Skeletal muscle cell (primary cell): Measurements from ENCODE around the gene CCDC51.

Experiments used
- DNase-seq: peaks from one replicate; pipeline ENCODE4 v3.0.0-alpha.2; 2010; ENCODE audit warnings: low read depth
- H3K4me3 ChIP-seq: 2 replicates; pipeline ENCODE4 v1.5.1; 2011; ENCODE audit warnings: low read depth, mild to moderate bottlenecking, control low read depth, low read length, moderate library complexity

CCDC51 gene

DNA sequence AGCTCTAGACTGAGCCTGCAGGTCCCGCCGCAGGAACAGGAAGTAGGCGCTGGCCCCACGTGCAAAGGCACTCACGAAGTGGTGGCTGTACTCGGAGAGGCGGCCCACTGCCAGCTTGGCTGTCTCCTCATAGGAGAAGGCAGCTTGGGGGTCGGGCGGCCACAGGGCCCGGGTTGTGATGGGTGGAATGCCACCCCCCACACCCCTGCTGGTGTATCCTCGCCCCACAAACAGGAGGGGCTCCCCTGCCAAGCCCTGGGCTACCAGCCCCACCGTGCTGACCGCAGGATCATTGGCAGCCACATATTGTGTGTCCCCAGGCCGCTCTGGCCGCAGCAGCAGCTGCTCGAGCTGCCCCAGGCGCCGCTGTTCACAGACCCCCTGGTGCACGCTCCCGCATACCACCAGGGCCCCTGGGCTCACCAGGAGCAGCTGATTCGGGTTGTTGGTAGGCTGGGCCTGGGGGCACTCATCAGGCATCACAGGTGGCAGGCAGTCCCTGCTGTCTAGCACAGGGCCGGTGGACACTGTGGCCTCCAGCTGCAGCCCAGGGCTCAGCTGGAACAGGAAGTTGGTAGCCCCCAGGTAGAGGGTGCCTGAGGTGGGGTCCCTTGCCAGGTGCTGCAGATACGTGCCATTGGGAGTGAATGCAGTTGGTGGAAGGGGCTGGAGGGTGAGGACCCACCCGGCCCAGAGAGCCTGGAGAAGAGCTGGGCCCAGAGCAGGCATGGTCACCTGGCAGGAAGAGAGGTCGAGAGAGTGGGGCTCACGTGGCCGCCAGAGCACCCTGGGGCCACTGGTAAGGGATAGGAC is 15.8 kb downstream of the CCDC51 start:
- DNase-seq = no peak
- no peak overlapping the region for H3K4me3 ChIP-seq

DNA sequence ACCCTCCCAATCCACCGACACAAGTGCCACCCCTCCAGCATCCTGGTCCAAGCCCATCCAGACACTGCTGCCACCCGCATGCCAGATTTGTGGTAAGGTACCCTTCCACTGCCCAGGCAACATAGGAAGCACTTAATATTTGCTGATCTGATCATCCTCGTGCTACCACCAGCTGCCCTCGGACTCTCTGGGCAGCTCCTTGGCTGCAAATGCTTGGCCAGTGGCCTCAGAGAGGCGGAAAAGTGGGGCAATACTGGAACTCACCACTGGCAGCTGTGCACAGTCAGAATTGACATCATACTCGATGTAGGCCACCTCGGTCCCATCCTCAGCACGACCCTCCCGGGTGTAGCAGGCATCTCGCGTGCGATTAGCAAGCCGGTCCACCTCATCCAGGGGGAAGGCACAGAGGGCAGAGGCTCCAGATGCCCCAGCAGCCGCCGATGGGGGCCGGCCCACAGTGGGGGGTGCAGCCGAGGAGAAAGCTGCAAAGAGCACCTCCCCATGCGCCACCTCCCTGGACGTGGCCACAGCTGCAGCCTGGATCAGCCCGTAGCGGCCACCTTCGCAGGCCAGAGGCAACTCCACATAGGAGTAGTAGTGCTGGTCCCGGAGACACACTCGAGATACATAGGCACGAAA is 16.6 kb downstream of the CCDC51 start:
- DNase-seq = no peak
- no peak overlapping the region for H3K4me3 ChIP-seq

DNA sequence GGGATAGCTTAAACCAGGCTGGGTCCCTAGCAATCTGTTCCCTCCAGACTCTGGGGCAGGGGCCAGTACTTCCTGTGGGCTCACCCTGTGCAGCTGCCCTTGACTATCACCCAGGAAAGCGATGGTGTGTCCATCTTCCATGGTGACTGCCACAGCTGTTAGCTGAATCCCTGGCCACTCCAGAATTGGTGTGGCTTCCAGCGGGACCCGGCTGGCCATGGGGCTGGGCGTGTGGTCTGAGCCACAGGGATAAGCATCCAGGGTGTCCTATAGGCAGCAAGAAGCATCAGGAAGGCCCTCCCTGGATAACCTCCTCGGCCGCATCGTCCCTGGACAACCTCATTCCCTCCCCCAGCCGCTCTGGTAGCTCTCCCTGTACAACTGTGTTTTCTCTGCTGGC is 17.2 kb downstream of the CCDC51 start:
- no peak for DNase-seq
- H3K4me3 ChIP-seq = no peak overlapping the region

DNA sequence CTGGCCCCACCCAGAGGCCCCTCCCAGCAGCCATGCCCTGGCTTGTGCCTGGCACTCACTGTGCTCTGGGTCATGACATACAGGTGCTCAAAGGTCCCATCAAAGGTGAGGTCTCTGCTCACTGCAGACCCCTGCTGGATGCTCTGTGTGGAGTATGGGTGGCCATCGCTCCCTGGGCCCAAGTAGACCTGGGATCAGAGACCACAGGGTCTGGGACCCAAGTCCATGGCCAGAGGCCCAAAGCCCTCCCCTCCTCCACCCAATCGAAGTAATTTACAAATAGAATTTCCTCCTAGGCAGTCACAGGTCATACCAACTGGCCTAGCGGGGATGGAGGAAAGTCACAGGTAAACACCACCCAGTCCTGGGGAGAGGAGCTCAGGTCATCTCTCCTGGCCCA is 17.6 kb downstream of the CCDC51 start:
- H3K4me3 ChIP-seq = no peak overlapping the region
- DNase-seq = no peak

DNA sequence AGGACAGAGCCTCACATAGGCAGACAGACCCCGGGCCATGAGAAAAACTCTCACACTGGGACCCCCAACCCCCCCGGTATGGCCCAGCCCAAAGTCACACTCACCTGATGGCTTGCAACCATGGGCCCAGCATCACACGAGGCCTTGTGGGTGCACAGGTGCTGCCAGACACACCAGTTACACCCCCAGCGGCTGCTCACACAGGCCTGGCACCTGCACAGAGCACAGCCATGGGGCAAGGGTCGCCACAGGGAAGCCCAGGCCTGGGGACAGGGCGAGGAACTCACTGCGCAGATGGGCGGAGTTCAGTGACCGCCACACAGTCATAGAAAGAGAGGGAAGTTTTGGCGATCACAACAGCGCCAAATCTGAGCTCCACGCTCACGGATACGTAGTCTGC is 19.4 kb downstream of the CCDC51 start:
- DNase-seq = no peak
- H3K4me3 ChIP-seq = no peak overlapping the region

DNA sequence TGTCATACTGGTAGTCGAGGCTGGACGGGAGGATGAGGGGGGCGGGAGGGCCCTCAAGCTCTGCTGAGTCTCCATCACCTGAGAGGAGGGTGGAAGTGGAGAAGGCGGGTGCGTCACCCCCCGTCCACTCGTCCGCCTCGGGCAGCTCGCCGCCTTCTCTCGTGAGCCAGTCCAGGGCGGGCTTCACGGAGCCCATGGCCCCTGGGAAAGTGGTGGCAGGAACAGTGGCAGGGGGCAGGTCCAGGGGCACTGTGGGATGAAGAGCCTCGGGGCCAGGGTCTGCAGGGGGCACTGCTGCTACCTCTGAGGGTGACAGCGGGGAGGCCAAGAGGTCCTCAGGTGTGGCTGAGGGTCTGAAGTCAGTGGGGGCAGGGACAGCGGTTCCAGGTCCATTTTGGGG is 20.3 kb downstream of the CCDC51 start:
- no peak overlapping the region for H3K4me3 ChIP-seq
- DNase-seq = no peak

DNA sequence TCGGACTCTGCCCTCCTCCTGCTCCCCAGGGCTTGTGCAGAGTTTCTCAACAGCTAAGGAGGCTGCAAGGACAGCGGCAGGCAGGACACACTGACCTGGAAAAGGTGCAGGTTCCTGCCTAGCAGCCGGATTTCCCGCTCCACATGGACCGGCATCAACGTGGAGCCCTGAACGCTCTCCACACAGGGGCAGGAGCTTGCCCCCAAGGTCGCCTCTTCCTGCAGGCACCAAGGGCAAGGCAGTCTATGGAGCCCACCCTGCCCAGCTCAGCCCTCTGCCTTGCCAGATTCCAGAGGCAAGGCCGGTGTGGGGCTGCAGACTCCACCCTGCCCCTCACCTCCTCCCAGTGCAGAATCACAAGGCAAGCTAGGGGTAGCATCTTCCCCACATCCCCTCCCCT is 20.8 kb downstream of the CCDC51 start:
- no peak overlapping the region for H3K4me3 ChIP-seq
- DNase-seq = no peak

DNA sequence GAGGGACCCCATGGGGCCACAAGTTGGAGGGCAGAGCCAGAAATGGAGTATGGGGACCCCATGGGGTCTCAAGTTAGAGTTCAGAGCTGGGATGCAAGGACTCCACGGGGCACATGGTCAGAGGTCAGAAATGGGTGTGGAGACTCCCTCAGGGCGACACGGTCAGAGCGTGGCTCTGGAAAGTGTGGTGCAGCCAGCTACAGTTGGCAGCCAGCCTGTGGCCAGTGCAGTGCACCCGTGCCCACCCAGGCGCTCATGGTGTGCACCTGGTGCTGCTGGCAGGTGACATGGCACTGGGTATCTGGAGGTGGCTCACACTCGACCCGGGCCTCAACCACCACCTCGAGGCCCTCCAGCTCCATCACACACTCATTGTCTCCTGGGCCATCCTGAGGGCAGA is 21.3 kb downstream of the CCDC51 start:
- DNase-seq = no peak
- no peak overlapping the region for H3K4me3 ChIP-seq

DNA sequence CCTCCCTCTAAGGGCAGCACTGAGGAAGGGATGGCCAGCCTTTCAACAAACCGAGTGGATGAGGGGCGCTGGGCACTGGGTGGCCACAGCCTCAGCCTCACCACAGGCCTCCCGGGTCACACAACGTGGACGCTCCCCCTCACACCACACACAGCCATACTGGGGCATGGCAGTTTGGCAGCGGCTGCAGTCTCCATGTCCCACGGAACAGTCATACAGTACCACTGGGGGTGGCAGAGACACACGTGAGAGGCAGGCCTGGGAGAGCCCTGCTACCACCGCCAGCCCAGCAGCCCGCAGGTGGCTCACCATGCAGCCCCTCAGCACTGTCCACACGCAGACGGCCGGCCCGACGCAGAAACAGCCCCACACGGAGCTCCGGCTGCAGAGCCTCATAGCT is 21.8 kb downstream of the CCDC51 start:
- no peak overlapping the region for H3K4me3 ChIP-seq
- no peak for DNase-seq

DNA sequence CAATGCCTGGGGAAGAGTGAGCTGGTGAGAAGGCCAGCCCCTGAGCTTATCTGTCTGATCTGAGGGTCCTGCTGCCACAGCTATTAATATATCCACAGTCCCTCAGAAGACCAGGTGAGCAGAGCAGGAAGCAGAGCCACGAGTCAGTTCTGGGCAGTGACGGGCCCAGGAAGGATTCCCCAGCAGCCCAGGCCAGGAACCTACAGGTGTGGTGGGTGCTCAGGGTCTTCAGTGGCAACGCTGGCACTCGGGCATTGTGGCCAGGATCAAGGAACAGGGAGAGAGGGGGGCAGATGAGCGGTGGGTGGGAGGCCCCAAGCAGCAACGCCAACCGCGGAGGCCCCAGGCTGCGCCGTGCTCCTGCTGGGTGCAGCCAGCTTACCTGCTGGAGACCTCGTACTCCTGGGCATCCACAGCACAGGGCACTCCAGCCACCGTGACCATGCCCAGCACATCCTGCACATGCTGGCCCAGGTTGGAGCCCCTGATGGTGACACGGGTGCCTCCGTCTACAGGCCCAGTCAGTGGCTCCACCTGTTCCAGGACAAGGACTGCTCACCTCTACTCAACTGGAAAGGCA is 22.3 kb downstream of the CCDC51 start:
- no peak overlapping the region for H3K4me3 ChIP-seq
- no peak for DNase-seq

DNA sequence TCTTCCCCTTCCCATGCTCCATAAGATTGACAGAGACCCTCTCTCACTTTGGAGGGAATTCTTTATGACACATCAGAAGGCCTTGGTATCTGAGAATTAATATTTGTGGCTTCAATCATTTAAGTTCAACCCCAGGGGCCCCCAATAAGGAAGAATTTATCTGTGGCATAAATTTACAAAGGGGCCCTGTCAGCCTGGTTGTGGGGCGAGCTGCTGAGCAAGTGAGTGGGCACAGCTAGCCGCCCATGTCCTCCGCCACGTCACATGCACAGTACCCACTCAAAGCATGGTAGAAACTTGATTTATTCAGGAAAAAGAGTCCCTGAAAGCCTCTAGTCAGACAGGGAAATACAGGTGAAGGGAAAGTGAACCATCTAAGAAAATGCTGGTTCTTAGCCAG is 23.4 kb downstream of the CCDC51 start:
- no peak overlapping the region for H3K4me3 ChIP-seq
- no peak for DNase-seq

DNA sequence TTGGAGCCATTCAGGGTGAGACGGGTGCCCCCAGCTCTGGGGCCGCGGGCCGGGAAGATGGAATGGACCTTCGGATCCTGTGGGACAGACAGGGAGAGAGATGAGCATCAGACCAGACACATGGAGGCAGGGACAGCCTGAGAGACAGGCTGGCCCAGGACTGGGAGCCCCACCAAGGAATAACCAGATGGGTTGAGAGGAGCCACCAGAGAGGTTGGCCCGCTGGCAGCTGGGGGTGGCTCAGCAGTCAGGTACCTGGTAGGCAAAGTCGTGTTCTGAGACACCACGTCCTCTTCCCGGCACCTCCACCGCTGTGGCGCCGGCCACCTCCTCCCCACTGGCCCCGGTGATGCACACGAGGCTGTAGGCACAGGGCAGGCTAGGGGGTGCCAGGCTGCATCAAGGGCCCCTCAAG is 23.8 kb downstream of the CCDC51 start:
- no peak for DNase-seq
- no peak overlapping the region for H3K4me3 ChIP-seq

DNA sequence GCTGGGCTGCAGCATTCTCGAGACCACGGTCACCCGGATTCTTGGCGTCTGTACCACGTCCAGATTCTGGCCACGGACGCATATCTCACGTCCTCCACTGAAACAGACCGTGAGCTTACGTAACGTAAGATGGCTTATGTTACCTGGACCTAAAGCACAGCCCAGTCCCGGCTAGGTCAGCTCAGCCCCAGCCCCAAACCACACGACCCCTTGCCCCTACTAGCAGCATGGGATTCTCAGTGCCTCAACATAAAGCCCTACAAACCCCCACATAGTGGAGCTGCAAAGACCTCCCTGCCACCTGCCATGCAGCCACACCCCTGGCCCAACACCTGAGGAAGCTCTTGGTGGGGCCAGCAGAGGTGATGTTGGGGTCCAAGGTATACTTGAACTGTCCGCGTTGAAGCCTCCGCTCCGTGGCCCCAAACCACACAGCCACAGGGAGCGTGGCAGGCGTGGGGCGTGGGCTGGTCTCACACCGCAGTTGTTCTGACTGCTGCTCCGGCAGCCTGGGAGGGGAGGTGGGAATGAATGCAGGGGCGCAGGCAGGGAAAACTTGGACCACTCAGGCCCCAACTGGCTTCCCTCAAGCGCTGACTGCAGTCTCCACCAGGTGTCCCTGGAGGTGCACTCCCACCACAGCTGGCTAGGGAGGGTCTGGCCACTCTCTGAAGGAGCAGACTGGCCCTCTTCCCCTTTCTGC is 24.5 kb downstream of the CCDC51 start:
- no peak for DNase-seq

DNA sequence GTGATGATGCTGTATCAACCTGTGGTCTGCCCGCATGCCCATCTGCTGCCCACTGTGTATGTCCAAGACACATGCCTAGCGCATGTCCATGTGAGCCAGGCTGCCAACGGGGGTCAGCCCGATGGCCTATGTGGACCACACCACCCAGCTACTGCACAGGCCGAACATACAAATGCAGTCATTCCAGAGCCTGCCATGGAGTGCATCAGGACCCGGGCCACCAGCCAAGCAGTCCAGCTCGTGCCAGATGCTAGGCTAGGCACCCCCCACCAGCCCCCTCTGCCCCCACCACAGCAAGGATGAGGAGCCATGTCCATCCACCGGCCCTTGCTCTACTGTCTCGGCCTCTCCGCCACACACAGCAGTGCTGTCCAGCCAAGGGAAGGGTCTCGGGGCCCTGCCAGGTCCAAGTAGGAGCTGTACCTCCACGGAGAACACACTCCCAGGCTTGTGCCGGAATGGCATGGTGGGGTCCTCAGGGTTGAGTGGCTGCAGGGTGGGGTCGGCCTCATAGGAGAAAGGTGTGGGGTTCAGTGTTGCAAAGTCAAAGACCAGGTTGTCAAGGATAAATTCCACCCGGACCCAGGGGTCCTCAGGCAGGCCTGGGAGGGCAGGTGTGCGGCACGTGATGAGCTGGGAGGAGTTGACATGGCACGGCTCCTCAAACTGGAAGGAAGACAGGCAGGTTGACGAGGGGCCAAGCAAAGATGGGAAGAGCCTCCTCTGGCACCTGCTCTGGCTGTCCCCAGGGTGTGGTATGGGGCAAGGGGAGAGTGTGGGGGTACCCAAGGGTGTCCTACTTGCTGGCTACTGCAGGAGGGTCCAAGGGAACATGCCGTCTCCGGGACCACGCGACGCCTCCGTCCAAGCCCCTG is 25.3 kb downstream of the CCDC51 start:
- no peak for DNase-seq
- no peak overlapping the region for H3K4me3 ChIP-seq

More for the DNA sequence above, 24.5 kb downstream of the CCDC51 start:
- H3K4me3 ChIP-seq = no peak overlapping the region

DNA sequence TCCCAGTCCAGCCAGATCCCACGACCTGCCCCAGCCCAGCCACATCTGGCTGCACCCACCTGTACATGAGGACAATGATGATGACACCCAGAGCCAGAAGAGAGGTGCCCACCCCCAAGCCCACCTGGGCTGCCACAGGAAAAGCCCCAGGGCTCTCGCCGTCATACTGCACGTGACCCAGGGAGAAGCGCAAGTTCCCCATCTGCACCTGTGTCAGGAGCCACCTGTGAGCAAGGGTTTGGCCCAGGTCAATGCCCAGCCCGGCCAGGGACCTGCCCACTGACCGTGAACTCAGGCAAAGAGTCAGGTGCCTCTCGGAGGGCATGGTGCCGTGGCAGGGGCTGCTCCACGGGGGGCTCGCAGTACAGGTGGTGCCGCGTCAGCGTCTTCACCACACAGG is 26.3 kb downstream of the CCDC51 start:
- DNase-seq = no peak
- H3K4me3 ChIP-seq = no peak overlapping the region

DNA sequence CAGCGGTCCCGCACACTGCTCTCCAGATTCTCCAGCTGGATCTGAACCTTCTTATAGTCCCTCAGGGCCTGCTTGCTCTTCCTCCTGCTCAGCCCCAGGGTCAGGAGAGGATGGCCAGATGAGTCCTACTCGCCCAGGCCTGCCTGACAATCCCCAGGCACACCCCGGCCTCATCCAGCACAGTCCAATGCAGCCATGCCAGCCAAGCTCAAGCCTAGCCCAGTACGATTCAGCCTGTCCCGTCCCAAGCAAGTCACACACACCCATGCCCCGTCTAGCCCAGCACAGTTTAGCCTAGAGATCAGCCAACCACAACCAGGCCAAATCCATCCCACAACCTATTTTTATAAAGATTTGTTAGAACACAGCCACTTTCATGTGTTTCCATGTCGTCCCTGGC is 26.8 kb downstream of the CCDC51 start:
- no peak overlapping the region for H3K4me3 ChIP-seq

DNA sequence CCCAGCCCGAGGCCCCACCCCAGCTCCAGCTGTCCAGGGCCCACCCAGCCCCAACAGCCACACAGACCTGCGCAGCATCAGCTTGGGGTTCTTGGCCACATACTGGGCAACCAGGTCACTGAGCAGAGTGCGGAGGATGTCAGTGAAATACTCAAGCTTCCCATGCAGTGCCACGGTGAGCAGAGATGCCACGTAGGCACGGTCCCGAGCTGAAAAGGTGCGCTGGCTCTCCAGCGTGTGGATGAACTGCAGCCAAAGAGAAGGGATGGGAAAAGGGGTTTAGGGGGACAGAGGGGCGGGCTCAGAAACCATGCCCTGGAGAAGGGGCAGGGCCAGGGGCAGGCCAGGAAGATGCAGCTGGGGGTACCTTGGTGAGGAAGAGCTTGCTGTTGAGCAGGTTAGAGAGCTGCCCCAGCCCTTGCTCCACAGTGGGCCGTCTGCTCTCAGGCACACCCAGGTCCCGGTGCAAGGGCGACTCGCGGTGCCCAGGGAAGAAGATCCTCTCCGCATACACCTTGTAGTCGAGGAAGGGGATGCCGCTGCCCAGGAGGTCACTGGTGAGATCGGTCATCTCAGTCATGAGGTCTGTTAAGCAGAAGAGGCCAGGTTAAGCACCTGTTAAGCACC is 27.4 kb downstream of the CCDC51 start:
- DNase-seq = no peak
- H3K4me3 ChIP-seq = no peak overlapping the region

More for the DNA sequence above, 26.8 kb downstream of the CCDC51 start:
- no peak for DNase-seq

DNA sequence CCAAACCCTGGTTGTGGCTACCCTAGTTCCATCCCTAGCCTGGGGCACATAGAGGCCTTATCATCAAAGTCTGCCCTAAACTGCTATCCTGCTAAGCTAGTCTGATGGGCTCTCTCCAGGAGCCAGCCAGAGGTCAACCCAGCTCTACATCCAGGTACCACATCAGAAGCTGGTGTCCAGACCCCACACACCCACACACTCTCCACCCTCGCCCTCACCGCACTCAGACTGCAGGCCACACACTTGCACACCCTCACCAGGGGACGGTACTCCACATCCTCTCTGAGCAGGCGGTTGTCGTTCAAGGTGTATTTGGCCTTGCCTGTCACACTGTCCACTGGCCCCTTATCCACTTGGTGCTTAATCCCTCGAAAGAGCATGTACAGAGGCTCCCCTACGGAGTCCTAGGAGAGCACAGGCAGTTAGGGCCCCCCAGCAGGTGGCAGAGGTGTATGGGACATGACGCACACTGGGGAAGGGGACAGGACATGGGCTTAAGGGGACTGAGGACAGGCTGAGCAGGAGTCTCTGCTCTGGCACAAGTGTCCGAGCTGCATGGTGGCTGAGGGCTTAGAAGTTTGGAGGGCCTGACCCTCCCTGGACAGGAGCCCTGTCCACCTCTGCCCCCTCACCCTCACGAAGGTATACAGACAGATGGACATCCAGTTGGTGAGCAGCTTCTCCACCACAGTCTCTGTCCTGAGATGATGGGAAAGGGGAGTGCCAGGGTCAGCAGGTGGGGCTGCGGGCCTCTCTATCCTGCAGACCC is 28.1 kb downstream of the CCDC51 start:
- no peak for DNase-seq
- H3K4me3 ChIP-seq = no peak overlapping the region
